Measurements from ENCODE around the gene EPC1. TPM values are rescaled to one million over a fixed set of nuclear protein-coding genes. Genes with fewer than 3 reads are reported as not detected.
A peak's percentile ranks its signal among the peaks of the same experiment; 100 is the strongest.

Gene EPC1
- total and polyA plus RNA-seq, 9 of the 15 experiments (the other 6 are each of a cell fraction or from before 2014, with no cell fraction given), result 7.0 to 43.6 (median 16.1) TPM

- TF ChIP-seq KAT2B (IDR thresholded peaks at IDR 0.05; ENCODE audit: low read depth, low read length) (no peak), NRF1 (conservative IDR thresholded peaks at IDR 0.05 in 1 of 2, IDR thresholded peaks at IDR 0.05 in 1 of 2) (peak; percentile 82 to 85), MCM7 (IDR thresholded peaks at IDR 0.05) (no peak), MXD1 (CRISPR knock-in tag; IDR thresholded peaks at IDR 0.05; ENCODE audit: borderline replicate concordance, poor library complexity, severe bottlenecking) (peak; percentile 68), ELF2 (CRISPR knock-in tag; IDR thresholded peaks at IDR 0.05) (0 out of 2 replicates have a peak, but pooled peaks have one; percentile 44), CTCFL (IDR thresholded peaks at IDR 0.05; ENCODE audit: borderline replicate concordance, insufficient read depth, low read depth, low read length, poor library complexity, severe bottlenecking) (peak; percentile 97), GTF2A2 (tag; IDR thresholded peaks at IDR 0.05) (no peak), TGIF2 (CRISPR knock-in tag; IDR thresholded peaks at IDR 0.05) (no peak), PHF8 (IDR thresholded peaks at IDR 0.05; ENCODE audit: borderline replicate concordance, low read length) (no peak), MTF1 (CRISPR knock-in tag; IDR thresholded peaks at IDR 0.05; ENCODE audit: borderline replicate concordance) (no peak), BACH1 (tag; IDR thresholded peaks at IDR 0.05) (no peak), TRIM28 (IDR thresholded peaks at IDR 0.05) (no peak), L3MBTL2 (IDR thresholded peaks at IDR 0.05) (peak; percentile 42), VEZF1 (CRISPR knock-in tag; IDR thresholded peaks at IDR 0.05) (0 out of 2 replicates have a peak, but pooled peaks have one; percentile 33), ZBTB34 (CRISPR knock-in tag; IDR thresholded peaks at IDR 0.05) (no peak), ZNF830 (CRISPR knock-in tag; IDR thresholded peaks at IDR 0.05) (no peak), FIP1L1 (IDR thresholded peaks at IDR 0.05; ENCODE audit: low read depth, low read length, poor library complexity, severe bottlenecking) (peak; percentile 42), HDAC6 (IDR thresholded peaks at IDR 0.05; ENCODE audit: low read depth, low read length) (no peak), ZC3H4 (CRISPR knock-in tag; IDR thresholded peaks at IDR 0.05; ENCODE audit: borderline replicate concordance) (no peak), CBX1 (IDR thresholded peaks at IDR 0.05; ENCODE audit: low read depth) (peak; percentile 52; the same call in 1 of the 2 replicates), NKRF (IDR thresholded peaks at IDR 0.05; ENCODE audit: borderline replicate concordance) (peak; percentile 58; the same call in 1 of the 2 replicates)
Measured at GRCh38 chr10:32346134-32346550, 816 bp downstream of the EPC1 start (continued).

Data from K562 (cell line).